Loucy (cell line): ENCODE measurements around the gene IFT43.

Experiments used
- H2AFZ ChIP-seq: fragments of 200-600 bp; sonication (generic); 2 replicates; pipeline ENCODE4 v1.6.0; 2016; ENCODE audit warnings: antibody characterized with exemption, mild to moderate bottlenecking, low read length, moderate library complexity
- H3F3A ChIP-seq: fragments of 200-600 bp; 2 replicates; pipeline ENCODE4 v1.6.0; 2016; ENCODE audit warnings: antibody characterized with exemption, low read depth, mild to moderate bottlenecking
- H3K27me3 ChIP-seq: fragments of 200-600 bp; sonication (generic); 2 replicates; pipeline ENCODE4 v1.6.1; 2014; ENCODE audit warnings: low read length, mild to moderate bottlenecking; ENCODE audit not compliant: insufficient read depth, poor library complexity, severe bottlenecking
- H3K36me3 ChIP-seq: fragments of 200-600 bp; sonication (generic); 2 replicates; pipeline ENCODE4 v1.6.1; 2016; ENCODE audit warnings: low read length; ENCODE audit not compliant: insufficient read depth
- H3K4me1 ChIP-seq: fragments of 200-600 bp; sonication (generic); 2 replicates; pipeline ENCODE4 v1.5.1; 2014; ENCODE audit warnings: low read length, mild to moderate bottlenecking; ENCODE audit not compliant: insufficient read depth, poor library complexity, severe bottlenecking
- H3K4me2 ChIP-seq: fragments of 200-600 bp; sonication (generic); 2 replicates; pipeline ENCODE4 v1.6.0; 2014; ENCODE audit warnings: antibody characterized with exemption, low read length, low read depth, mild to moderate bottlenecking; ENCODE audit not compliant: poor library complexity, severe bottlenecking
- H3K4me3 ChIP-seq: fragments of 200-600 bp; sonication (generic); 2 replicates; pipeline ENCODE4 v1.5.1; 2014; ENCODE audit warnings: low read length, mild to moderate bottlenecking, mixed read lengths; ENCODE audit not compliant: poor library complexity, severe bottlenecking
- H3K79me2 ChIP-seq: fragments of 200-600 bp; sonication (generic); 2 replicates; pipeline ENCODE4 v1.6.1; 2014; ENCODE audit warnings: low read length; ENCODE audit not compliant: insufficient read depth
- H3K9ac ChIP-seq: fragments of 200-600 bp; sonication (generic); 2 replicates; pipeline ENCODE4 v1.6.0; 2014; ENCODE audit warnings: mild to moderate bottlenecking, low read depth, low read length, moderate library complexity; ENCODE audit not compliant: poor library complexity, severe bottlenecking
- H3K9me2 ChIP-seq: fragments of 200-600 bp; sonication (generic); replicated peaks from 2 replicates; pipeline ENCODE4 v1.6.1; 2016; ENCODE audit warnings: low read depth, low read length, mixed read lengths
- H3K9me3 ChIP-seq: fragments of 200-600 bp; sonication (generic); 2 replicates; pipeline ENCODE4 v1.6.1; 2014; ENCODE audit warnings: mild to moderate bottlenecking, antibody characterized with exemption, low read length, low read depth; ENCODE audit not compliant: insufficient read depth
- H4K20me1 ChIP-seq: fragments of 200-600 bp; sonication (generic); 2 replicates; pipeline ENCODE4 v1.6.0; 2014; ENCODE audit warnings: antibody characterized with exemption, low read length, mild to moderate bottlenecking; ENCODE audit not compliant: insufficient read depth, poor library complexity, severe bottlenecking
- CTCF ChIP-seq: fragments of 200-600 bp; sonication (generic); conservative IDR thresholded peaks from 2 replicates; pipeline ENCODE4 v1.5.1; 2014; ENCODE audit warnings: mild to moderate bottlenecking, antibody characterized with exemption, low read length
- EZH2phosphoT487 ChIP-seq: fragments of 200-600 bp; IDR thresholded peaks from 2 replicates; pipeline ENCODE4 v1.6.1; 2018; ENCODE audit warnings: antibody characterized with exemption, mild to moderate bottlenecking, moderate library complexity, borderline replicate concordance

IFT43 gene

GRCh38 chr14:76098047-76098446 is 112.5 kb downstream of the IFT43 start:
- H3K9me3 ChIP-seq: no peaks in the 10 kb centered on the region
- TF ChIP-seq CTCF: no peak
- TF ChIP-seq EZH2phosphoT487: no peak
- H3K27me3 ChIP-seq: no peaks in the 10 kb centered on the region
- H3K79me2 ChIP-seq: no peaks in the 10 kb centered on the region
- no peaks in the 10 kb centered on the region for H3K4me1 ChIP-seq
- no peaks in the 10 kb centered on the region for H3F3A ChIP-seq
- no peak overlapping the region for H3K4me2 ChIP-seq
- H2AFZ ChIP-seq: no peak overlapping the region
- H3K36me3 ChIP-seq: no peaks in the 10 kb centered on the region
- H4K20me1 ChIP-seq: no peaks in the 10 kb centered on the region
- no peak overlapping the region for H3K9ac ChIP-seq
- no peaks in the 10 kb centered on the region for H3K9me2 ChIP-seq
- H3K4me3 ChIP-seq: no peak overlapping the region

- no peak overlapping the region for H3K4me3 ChIP-seq
- H4K20me1 ChIP-seq: no peaks in the 10 kb centered on the region
- no peak overlapping the region for H3K4me2 ChIP-seq
- H3K9me3 ChIP-seq: no peaks in the 10 kb centered on the region
- no peaks in the 10 kb centered on the region for H3F3A ChIP-seq
- H3K4me1 ChIP-seq: no peaks in the 10 kb centered on the region
- no peak for TF ChIP-seq EZH2phosphoT487
- no peak for TF ChIP-seq CTCF
- no peaks in the 10 kb centered on the region for H3K9me2 ChIP-seq
- no peaks in the 10 kb centered on the region for H3K79me2 ChIP-seq
- no peak overlapping the region for H3K9ac ChIP-seq
- H3K36me3 ChIP-seq: no peaks in the 10 kb centered on the region
- H2AFZ ChIP-seq: no peak overlapping the region
- H3K27me3 ChIP-seq: no peaks in the 10 kb centered on the region
Observed at GRCh38 chr14:76098916-76099675, 113.5 kb downstream of the IFT43 start.

- Histone ChIP-seq H3K79me2 (no peaks in the 10 kb centered on the region), H3K9me3 (no peaks in the 10 kb centered on the region), H3K9me2 (no peaks in the 10 kb centered on the region), H3K4me1 (no peaks in the 10 kb centered on the region), H2AFZ (no peak overlapping the region), H3F3A (no peaks in the 10 kb centered on the region), H3K9ac (no peak overlapping the region), H3K4me2 (no peak overlapping the region), H4K20me1 (no peaks in the 10 kb centered on the region), H3K27me3 (no peaks in the 10 kb centered on the region), H3K36me3 (no peaks in the 10 kb centered on the region), H3K4me3 (no peak overlapping the region)
- TF ChIP-seq EZH2phosphoT487: no peak
- TF ChIP-seq CTCF: no peak
Observed at GRCh38 chr14:76100236-76100635, 114.7 kb downstream of the IFT43 start.
